Testis (tissue), 2 donors: ENCODE results near the gene USP19.

Experiments
- CTCF ChIP-seq, 3 experiments: fragments of 450-650 bp in 2 of 3; fragments of 200-600 bp in 1 of 3; sonication (generic) in 1 of 3; IDR thresholded peaks; one replicate each; pipeline ENCODE4 v1.5.1; 2016 to 2019; ENCODE audit warnings: antibody characterized with exemption in 3 of 3, mild to moderate bottlenecking in 2 of 3, moderate library complexity in 1 of 3
- POLR2A ChIP-seq: fragments of 450-650 bp; IDR thresholded peaks from one replicate; pipeline ENCODE4 v1.6.1; 2017; ENCODE audit warnings: antibody characterized with exemption, mild to moderate bottlenecking, moderate library complexity

GRCh38 chr3:49081429-49081828, 39.2 kb downstream of the USP19 start:
- TF ChIP-seq CTCF (IDR thresholded peaks at IDR 0.05) (no peak), POLR2A (no peak)
